DMS53 treated with DMSO at 0.1 percent for 48 hours (cell line): ENCODE results near the gene IGSF10.

Source experiments
- DNase-seq: peaks from one replicate; lab custom pipeline; 2025; ENCODE audit not compliant: unreplicated experiment; lab: John Stamatoyannopoulos, UW

Gene IGSF10

GRCh38 chr3:151425627-151426340 is 35.1 kb downstream of the IGSF10 start:
- no peak for DNase-seq

- DNase-seq: no peak
Measured at GRCh38 chr3:151423091-151423490, 37.8 kb downstream of the IGSF10 start.

GRCh38 chr3:151421938-151422337 is 38.9 kb downstream of the IGSF10 start:
- DNase-seq: no peak

- DNase-seq: no peak
Measured at GRCh38 chr3:151419806-151420205, 41.1 kb downstream of the IGSF10 start.

GRCh38 chr3:151415289-151415688 is 45.6 kb downstream of the IGSF10 start:
- DNase-seq: no peak

- DNase-seq: no peak
Measured at GRCh38 chr3:151412989-151413388, 47.9 kb downstream of the IGSF10 start.
